K562 (cell line): ENCODE results near the gene MICAL2. TPM values are rescaled to one million over a fixed set of nuclear protein-coding genes. Genes with fewer than 3 reads are reported as not detected.

Experiments
- DMBX1 ChIP-seq: fragments of 250-450 bp; sonication (Bioruptor Pico); IDR thresholded peaks from 2 replicates; pipeline ENCODE4 v1.8.0; 2022; ENCODE audit warnings: inconsistent platforms, mild to moderate bottlenecking, moderate library complexity, borderline replicate concordance
- FOXJ2 ChIP-seq: fragments of 200-800 bp; sonication (Bioruptor generic); IDR thresholded peaks from 2 replicates; pipeline ENCODE4 v1.6.1; 2016; ENCODE audit warnings: missing genetic modification characterization, missing compliant biosample characterization
- KDM2B ChIP-seq: fragments of 250-450 bp; sonication (Bioruptor Pico); IDR thresholded peaks from 2 replicates; pipeline ENCODE4 v1.8.0; 2021; ENCODE audit warnings: mild to moderate bottlenecking, moderate library complexity
- RBM39 ChIP-seq: fragments of 200-400 bp; formaldehyde crosslinking; optimal IDR thresholded peaks from 2 replicates; pipeline ENCODE3; 2018; ENCODE audit warnings: low read depth, low read length
- SNIP1 ChIP-seq: fragments of 450-650 bp; IDR thresholded peaks from 2 replicates; pipeline ENCODE4 v1.7.1; 2017; ENCODE audit warnings: low read depth, mild to moderate bottlenecking
- ZNF316 ChIP-seq: fragments of 450-650 bp; IDR thresholded peaks from 2 replicates; pipeline ENCODE4 v1.6.1; 2016
- ZNF778 ChIP-seq: fragments of 450-650 bp; formaldehyde crosslinking; IDR thresholded peaks from 2 replicates; pipeline ENCODE4 v1.4.0; 2020; ENCODE audit warnings: mild to moderate bottlenecking, moderate library complexity
- polyA plus RNA-seq, 8 experiments: library from polyadenylated mRNA; depleted of rRNA in 4 of 8; stranded (reverse) in 5 of 8; unstranded in 3 of 8; fragments of >200 nt; fragmentation: Nextera tagmentation in 2 of 8; fragmentation: Illumina TruSeq in 1 of 8; extraction: Ambion mirVana in 2 of 8; extraction: Trizol in 1 of 8; gene quantifications; 2 replicates each; pipeline versions ENCODE4 v1.2.1 to v1.2.3, GENCODE V29; 2011 to 2014; ENCODE audit warnings: inconsistent platforms in 1 of 8, missing spikeins in 1 of 8
- total RNA-seq, 7 experiments: library from RNA; depleted of rRNA in 6 of 7; stranded (reverse); fragments of >200 nt in 6 of 7; fragmentation: Illumina TruSeq in 2 of 7; extraction: Trizol in 2 of 7; gene quantifications; 2 replicates each; pipeline versions ENCODE4 v1.2.1 to v1.2.3, GENCODE V29; 2011 to 2021; ENCODE audit warnings: low replicate concordance in 1 of 7
- TF ChIP-seq, protein P1 (sequence below): sonication (generic); formaldehyde crosslinking; IDR thresholded peaks from 2 replicates; pipeline ENCODE4 v1.8.0; 2023; ENCODE audit warnings: mild to moderate bottlenecking, missing genetic modification reagents
- TF ChIP-seq, protein P2 (sequence below), 3 experiments: IDR thresholded peaks in 2 of 3; conservative IDR thresholded peaks in 1 of 3; 2 replicates each; pipeline ENCODE4 v1.5.1; 2011 to 2012; ENCODE audit warnings: low read length in 3 of 3, mild to moderate bottlenecking in 3 of 3, control low read depth in 2 of 3, improper control_type of control experiment in 1 of 3, inconsistent platforms in 1 of 3, low read depth in 1 of 3, mixed read lengths in 1 of 3, moderate library complexity in 1 of 3; ENCODE audit not compliant: insufficient read depth in 2 of 3

Gene MICAL2
- total and polyA plus RNA-seq, 9 of the 15 experiments (the other 6 are each of a cell fraction or from before 2014, with no cell fraction given), result 4.7 to 64.2 (median 33.6) TPM

DNA sequence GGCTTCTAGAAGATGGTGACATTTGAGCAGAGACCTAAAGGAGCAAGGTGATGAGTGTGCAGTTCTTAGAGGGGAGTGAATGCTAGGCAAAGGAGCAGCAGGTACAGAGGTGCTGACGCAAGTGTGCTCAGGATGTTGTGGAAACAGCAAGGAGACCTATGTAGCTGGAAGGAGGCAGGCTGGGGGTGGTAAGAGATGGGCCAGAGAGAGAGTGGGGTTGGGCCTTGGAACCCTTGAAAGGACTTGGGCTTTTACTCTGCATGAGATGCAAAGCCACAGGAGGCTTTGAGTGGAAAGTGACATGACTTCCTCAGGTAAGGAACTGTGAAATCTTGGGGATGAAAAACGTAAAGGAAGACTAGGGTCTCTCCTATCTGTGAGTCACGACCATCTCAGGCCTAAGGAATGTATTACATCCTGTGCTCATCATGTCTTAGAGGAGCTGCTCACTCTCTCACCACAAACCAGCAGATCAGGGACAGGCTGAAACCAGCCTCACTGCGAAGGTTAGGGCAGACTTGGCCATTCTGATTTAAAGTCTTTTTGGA, 65.4 kb downstream of the MICAL2 start (continued):
- TF ChIP-seq ZNF316 (peak; percentile 92), FOXJ2 (tag) (no peak), SNIP1 (no peak), RBM39 (no peak), KDM2B (CRISPR knock-in tag) (no peak), ZNF778 (CRISPR knock-in tag) (no peak), DMBX1 (CRISPR knock-in tag) (no peak)
- TF ChIP-seq, protein P1, sequence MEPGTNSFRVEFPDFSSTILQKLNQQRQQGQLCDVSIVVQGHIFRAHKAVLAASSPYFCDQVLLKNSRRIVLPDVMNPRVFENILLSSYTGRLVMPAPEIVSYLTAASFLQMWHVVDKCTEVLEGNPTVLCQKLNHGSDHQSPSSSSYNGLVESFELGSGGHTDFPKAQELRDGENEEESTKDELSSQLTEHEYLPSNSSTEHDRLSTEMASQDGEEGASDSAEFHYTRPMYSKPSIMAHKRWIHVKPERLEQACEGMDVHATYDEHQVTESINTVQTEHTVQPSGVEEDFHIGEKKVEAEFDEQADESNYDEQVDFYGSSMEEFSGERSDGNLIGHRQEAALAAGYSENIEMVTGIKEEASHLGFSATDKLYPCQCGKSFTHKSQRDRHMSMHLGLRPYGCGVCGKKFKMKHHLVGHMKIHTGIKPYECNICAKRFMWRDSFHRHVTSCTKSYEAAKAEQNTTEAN, result no peak
- TF ChIP-seq, protein P2, sequence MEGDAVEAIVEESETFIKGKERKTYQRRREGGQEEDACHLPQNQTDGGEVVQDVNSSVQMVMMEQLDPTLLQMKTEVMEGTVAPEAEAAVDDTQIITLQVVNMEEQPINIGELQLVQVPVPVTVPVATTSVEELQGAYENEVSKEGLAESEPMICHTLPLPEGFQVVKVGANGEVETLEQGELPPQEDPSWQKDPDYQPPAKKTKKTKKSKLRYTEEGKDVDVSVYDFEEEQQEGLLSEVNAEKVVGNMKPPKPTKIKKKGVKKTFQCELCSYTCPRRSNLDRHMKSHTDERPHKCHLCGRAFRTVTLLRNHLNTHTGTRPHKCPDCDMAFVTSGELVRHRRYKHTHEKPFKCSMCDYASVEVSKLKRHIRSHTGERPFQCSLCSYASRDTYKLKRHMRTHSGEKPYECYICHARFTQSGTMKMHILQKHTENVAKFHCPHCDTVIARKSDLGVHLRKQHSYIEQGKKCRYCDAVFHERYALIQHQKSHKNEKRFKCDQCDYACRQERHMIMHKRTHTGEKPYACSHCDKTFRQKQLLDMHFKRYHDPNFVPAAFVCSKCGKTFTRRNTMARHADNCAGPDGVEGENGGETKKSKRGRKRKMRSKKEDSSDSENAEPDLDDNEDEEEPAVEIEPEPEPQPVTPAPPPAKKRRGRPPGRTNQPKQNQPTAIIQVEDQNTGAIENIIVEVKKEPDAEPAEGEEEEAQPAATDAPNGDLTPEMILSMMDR (IDR thresholded peaks at IDR 0.05 in 2 of 3, conservative IDR thresholded peaks at IDR 0.05 in 1 of 3; ENCODE audit: insufficient read depth in 2 of 3, low read depth in 1 of 3, low read length in 3 of 3), result no peak
